ENCODE results near the gene STK24.

Gene STK24

DNA sequence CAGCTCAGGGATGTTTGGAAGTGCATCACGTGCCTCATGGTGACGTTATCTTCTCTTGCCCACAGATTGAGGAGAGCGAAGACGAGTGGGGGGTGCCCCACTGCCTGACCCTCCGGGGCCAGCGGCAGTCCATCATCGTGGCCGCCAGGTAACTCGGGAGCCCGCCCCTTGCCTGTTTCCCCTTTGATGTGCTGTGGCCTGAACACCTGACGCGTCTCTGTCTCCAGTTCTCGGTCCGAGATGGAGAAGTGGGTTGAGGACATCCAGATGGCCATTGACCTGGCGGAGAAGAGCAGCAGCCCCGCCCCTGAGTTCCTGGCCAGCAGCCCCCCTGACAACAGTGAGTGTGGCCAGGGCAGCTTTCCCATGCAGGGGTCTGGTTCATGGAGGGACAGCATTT, 137.0 kb downstream of the STK24 start:
- FAIRE-seq (no peak), DNase-seq (ENCODE audit: insufficient read length) (no peak)
- TF ChIP-seq TAF1 (IDR thresholded peaks at IDR 0.05; ENCODE audit: borderline replicate concordance, low read depth, low read length) (no peak), POLR2AphosphoS5 (IDR thresholded peaks at IDR 0.05; ENCODE audit: low read depth, low read length) (no peak), POLR2A (IDR thresholded peaks at IDR 0.05; ENCODE audit: low read depth, low read length) (no peak)

GRCh38 chr13:98439126-98439828, 137.6 kb downstream of the STK24 start:
- FAIRE-seq, result no peak
- DNase-seq (ENCODE audit: insufficient read length), result no peak
- TF ChIP-seq POLR2A (IDR thresholded peaks at IDR 0.05; ENCODE audit: low read depth, low read length) (no peak), POLR2AphosphoS5 (IDR thresholded peaks at IDR 0.05; ENCODE audit: low read depth, low read length) (no peak), TAF1 (IDR thresholded peaks at IDR 0.05; ENCODE audit: borderline replicate concordance, low read depth, low read length) (no peak)

DNA sequence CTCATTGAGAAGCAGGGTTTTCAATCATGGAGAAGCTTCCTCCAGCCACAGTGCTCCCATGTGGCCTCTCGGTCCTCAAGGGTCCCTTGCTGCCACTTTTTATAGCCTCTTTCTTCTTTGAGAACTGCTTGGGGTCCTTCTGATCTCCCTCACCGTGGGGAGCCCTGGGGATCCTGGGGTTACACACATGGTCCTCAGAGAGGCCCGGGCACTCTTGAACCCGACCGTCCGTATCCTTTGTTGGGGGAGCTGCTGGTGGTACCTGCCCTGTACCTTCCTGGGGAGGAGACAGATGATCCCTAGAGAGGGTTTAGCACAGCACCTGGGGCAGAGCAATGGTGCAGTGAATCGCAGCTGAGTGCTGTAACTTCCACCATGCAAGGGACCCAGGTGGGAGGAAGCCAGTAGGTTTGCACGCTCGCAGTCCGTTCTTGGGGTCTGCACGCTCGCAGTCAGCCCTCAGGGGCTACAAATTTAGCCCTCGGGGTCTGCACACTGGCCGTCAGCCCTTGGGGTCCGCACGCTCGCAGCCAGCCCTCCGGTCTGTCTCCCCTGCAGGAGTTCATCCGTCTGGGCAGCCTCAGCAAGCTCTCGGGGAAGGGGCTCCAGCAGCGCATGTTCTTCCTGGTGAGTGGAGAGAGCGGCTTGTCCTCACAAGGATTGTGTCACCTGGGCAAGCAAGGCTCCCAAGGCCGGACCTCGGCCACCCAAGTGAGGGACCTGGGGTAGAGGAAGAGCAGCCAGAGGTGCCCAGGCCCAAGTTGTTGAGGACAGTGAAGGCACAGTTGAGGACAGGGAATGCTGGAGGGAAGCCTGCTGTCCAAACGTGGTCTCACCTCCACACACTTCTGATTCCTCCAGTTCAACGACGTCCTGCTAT, 138.4 kb downstream of the STK24 start:
- DNase-seq (ENCODE audit: insufficient read length), result no peak
- no peak for TF ChIP-seq POLR2AphosphoS5 (IDR thresholded peaks at IDR 0.05; ENCODE audit: low read depth, low read length)
- no peak for TF ChIP-seq POLR2A (IDR thresholded peaks at IDR 0.05; ENCODE audit: low read depth, low read length)
- no peak for TF ChIP-seq TAF1 (IDR thresholded peaks at IDR 0.05; ENCODE audit: borderline replicate concordance, low read depth, low read length)
- FAIRE-seq, result no peak

DNA sequence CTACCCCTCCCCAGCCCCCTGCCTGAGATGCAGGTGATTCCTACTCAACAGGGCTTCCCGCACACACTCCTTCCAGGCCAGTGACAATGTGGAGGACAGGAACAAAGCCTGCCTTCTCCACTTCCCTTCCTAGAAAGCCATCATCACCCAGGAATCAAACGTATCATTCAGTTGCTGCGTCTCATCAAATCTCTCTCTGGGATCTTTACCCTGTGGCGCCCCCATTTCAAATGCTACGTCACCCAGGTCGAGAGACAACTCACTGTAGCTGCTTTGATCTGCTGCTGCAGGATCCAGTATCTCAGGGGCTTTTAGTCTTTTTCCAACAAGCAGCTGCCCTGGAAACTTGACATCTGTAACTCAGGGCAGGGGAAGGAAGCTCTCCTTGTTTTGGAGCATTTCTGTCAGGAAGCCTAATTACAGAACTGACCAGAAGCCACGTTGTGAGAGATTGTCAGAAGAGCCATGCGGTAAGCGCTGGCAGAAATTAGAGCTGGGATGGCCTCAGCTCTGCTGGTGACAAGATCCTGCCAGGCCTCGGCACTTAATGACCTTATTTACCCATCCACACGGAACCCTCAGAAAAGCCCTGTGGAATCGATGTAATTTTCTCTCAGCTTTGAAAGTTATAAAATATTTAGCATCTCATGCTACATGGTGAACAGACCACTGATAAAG, 140.5 kb downstream of the STK24 start:
- no peak for DNase-seq (ENCODE audit: insufficient read length)
- no peak for FAIRE-seq
- no peak for TF ChIP-seq POLR2AphosphoS5 (IDR thresholded peaks at IDR 0.05; ENCODE audit: low read depth, low read length)
- TF ChIP-seq POLR2A (IDR thresholded peaks at IDR 0.05; ENCODE audit: low read depth, low read length), result no peak
- TF ChIP-seq TAF1 (IDR thresholded peaks at IDR 0.05; ENCODE audit: borderline replicate concordance, low read depth, low read length), result no peak

DNA sequence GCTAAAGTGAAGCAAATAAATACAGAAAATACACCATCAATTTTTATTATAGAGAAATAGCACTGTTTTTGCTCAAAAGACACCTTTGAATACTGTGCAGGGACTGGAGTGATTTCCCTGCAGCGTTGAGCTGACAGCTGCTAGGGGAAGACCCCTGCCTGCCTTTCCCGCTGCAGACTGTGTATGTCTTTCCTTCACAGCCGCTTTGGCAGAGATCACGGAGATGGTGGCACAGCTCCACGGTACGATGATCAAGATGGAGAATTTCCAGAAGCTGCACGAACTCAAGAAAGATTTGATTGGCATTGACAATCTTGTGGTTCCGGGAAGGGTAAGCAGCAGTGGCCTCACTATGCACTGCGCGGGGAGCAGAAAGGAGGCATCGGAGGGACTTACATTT, 141.5 kb downstream of the STK24 start:
- FAIRE-seq (no peak), DNase-seq (ENCODE audit: insufficient read length) (no peak)
- TF ChIP-seq POLR2AphosphoS5 (IDR thresholded peaks at IDR 0.05; ENCODE audit: low read depth, low read length), result no peak
- TF ChIP-seq TAF1 (IDR thresholded peaks at IDR 0.05; ENCODE audit: borderline replicate concordance, low read depth, low read length), result no peak
- TF ChIP-seq POLR2A (IDR thresholded peaks at IDR 0.05; ENCODE audit: low read depth, low read length), result no peak

- no peak for DNase-seq (ENCODE audit: insufficient read length)
- no peak for FAIRE-seq
- no peak for TF ChIP-seq TAF1 (IDR thresholded peaks at IDR 0.05; ENCODE audit: borderline replicate concordance, low read depth, low read length)
- TF ChIP-seq POLR2AphosphoS5 (IDR thresholded peaks at IDR 0.05; ENCODE audit: low read depth, low read length), result no peak
- no peak for TF ChIP-seq POLR2A (IDR thresholded peaks at IDR 0.05; ENCODE audit: low read depth, low read length)
Measured at GRCh38 chr13:98434060-98434459, 142.8 kb downstream of the STK24 start.

DNA sequence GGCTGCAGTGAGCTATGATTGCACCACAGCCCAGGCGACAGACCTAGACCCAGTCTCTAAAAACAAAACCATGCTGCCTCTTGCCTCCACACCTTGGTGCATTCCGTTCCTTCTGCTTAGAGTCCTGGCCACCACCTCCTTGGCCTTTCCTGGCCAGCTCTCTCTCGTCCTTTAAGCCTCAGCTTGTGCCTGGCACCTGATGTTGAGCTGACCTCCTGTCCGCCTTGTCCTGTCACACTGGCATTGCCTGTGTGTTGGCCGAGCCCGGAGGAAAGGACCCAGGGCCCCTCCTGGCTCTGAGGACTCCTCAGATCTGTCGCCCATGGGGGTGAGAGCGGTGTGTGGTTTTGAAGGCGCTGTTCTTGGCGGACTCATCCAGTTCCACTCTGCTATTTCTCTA, 143.3 kb downstream of the STK24 start:
- DNase-seq (ENCODE audit: insufficient read length) (no peak), FAIRE-seq (no peak)
- no peak for TF ChIP-seq POLR2AphosphoS5 (IDR thresholded peaks at IDR 0.05; ENCODE audit: low read depth, low read length)
- TF ChIP-seq POLR2A (IDR thresholded peaks at IDR 0.05; ENCODE audit: low read depth, low read length), result no peak
- no peak for TF ChIP-seq TAF1 (IDR thresholded peaks at IDR 0.05; ENCODE audit: borderline replicate concordance, low read depth, low read length)

DNA sequence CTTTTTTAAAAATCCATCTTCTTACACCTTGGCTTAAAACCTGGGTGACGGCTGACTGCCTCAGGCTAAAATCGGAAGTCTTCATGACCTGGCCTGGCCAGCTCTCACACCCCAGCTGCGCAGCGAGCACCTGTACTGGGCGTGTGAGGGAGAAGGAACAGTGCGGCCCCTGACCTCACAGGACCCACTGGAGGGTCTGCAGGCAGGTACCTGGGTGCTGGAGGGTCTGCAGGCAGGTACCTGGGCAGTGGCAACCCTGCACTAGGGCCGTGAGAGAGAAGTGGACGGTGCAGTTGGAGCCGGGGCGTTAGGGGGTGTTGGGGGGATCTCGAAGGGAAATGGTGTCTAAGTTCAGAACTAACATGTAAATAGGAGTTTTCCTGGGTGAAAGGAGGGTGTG, 144.3 kb downstream of the STK24 start:
- no peak for DNase-seq (ENCODE audit: insufficient read length)
- no peak for FAIRE-seq
- TF ChIP-seq POLR2AphosphoS5 (IDR thresholded peaks at IDR 0.05; ENCODE audit: low read depth, low read length) (no peak), POLR2A (IDR thresholded peaks at IDR 0.05; ENCODE audit: low read depth, low read length) (no peak), TAF1 (IDR thresholded peaks at IDR 0.05; ENCODE audit: borderline replicate concordance, low read depth, low read length) (no peak)

DNA sequence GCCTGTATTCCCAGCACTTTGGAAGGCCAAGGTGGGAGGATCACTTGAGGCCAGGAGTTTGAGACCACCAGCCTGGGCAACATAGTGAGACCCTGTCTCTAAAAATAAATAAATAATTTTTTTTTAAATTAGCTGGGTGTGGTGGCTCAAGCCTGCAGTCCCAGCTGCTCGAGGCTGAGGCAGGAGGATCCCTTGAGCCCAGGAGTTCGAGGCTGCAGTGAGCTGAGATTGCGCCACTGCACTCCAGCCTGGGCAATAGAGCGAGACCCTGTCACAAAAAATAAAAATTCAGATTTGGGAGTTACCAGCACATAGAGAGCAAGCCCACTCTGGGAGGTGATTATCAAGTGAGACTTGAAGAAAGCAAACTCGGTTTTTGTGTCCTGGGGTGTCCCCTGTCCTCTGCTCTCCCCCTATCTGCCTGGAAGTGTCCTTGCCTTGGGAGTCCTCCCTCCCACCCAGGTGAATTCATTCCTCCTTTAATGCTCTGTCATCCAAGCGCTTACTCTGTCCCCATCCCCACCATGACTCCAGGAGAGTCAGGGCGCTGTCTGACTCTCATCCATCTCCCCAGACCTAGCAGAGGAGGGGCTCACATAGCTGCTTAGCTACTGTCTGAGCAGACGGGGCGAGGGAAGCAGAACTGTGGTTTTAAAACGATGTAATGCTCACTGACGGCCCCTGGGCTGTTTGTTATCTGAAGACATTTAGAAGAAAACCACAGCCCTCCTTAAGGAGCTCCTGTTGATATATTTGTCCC, 146.8 kb downstream of the STK24 start:
- TF ChIP-seq POLR2AphosphoS5 (IDR thresholded peaks at IDR 0.05; ENCODE audit: low read depth, low read length) (no peak), POLR2A (IDR thresholded peaks at IDR 0.05; ENCODE audit: low read depth, low read length) (no peak), TAF1 (IDR thresholded peaks at IDR 0.05; ENCODE audit: borderline replicate concordance, low read depth, low read length) (no peak)
- FAIRE-seq, result no peak
- no peak for DNase-seq (ENCODE audit: insufficient read length)

DNA sequence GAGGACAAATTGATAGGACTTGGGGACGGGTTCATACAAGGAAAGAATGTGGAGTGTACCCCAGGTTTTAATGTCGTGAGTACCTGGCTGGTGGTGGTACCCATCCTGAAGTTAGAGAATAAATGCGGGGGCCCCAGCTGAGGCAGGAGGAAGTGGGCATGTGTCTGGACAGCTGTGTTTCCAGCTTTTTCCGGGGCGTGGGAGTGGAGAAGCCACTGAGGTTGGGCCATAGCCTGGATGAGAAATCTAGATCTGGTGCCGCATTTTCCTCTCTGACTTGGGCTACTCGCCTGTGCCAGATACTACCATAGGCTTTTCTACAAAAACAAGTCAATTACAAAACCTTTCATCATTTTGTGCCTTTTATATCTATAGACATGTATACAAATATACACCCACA, 147.4 kb downstream of the STK24 start:
- no peak for TF ChIP-seq TAF1 (IDR thresholded peaks at IDR 0.05; ENCODE audit: borderline replicate concordance, low read depth, low read length)
- TF ChIP-seq POLR2AphosphoS5 (IDR thresholded peaks at IDR 0.05; ENCODE audit: low read depth, low read length), result no peak
- no peak for TF ChIP-seq POLR2A (IDR thresholded peaks at IDR 0.05; ENCODE audit: low read depth, low read length)
- DNase-seq (ENCODE audit: insufficient read length) (no peak), FAIRE-seq (no peak)

GRCh38 chr13:98429081-98429480, 147.8 kb downstream of the STK24 start:
- TF ChIP-seq TAF1 (IDR thresholded peaks at IDR 0.05; ENCODE audit: borderline replicate concordance, low read depth, low read length) (no peak), POLR2A (IDR thresholded peaks at IDR 0.05; ENCODE audit: low read depth, low read length) (no peak), POLR2AphosphoS5 (IDR thresholded peaks at IDR 0.05; ENCODE audit: low read depth, low read length) (no peak)
- DNase-seq (ENCODE audit: insufficient read length) (no peak), FAIRE-seq (no peak)

All from GM12892 (cell line).